OCI-LY3 (cell line): ENCODE measurements around the gene CA4.
"Not testable (repeated sequence)": the region's sequence is repeated elsewhere in the genome, so short reads cannot be mapped to it uniquely, and the experiment has no call there.

Experiments used
- EZH2phosphoT487 ChIP-seq: fragments of 200-600 bp; shearing (Covaris generic); IDR thresholded peaks from 2 replicates; pipeline ENCODE4 v1.6.1; 2018; ENCODE audit warnings: antibody characterized with exemption, mixed run types, low read depth
- TF ChIP-seq, protein P1 (sequence below): fragments of 200-600, 300-600 bp; sonication (generic); IDR thresholded peaks from 2 replicates; pipeline ENCODE4 v1.5.1; 2014; ENCODE audit warnings: antibody characterized with exemption, low read length, low read depth

DNA sequence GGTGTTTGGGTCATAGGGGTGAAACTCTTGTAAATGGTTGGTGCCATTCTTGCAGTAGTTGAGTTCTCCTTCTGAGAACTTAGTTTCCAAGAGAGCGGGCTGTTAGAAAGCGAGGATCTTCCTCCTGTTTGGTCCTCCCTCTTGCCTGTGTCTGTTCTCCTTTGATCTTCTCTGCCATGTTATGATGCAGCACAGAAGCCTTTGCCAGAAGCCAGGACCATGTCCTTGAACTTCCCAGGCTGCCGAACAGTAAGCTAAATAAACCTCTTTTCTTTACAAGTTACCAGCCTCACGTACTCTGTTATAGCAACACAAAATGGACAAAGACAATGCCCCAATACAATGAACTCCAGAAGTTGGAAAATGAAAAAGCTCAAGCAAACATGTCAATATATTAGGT is 40.3 kb downstream of the CA4 start:
- TF ChIP-seq, protein P1, sequence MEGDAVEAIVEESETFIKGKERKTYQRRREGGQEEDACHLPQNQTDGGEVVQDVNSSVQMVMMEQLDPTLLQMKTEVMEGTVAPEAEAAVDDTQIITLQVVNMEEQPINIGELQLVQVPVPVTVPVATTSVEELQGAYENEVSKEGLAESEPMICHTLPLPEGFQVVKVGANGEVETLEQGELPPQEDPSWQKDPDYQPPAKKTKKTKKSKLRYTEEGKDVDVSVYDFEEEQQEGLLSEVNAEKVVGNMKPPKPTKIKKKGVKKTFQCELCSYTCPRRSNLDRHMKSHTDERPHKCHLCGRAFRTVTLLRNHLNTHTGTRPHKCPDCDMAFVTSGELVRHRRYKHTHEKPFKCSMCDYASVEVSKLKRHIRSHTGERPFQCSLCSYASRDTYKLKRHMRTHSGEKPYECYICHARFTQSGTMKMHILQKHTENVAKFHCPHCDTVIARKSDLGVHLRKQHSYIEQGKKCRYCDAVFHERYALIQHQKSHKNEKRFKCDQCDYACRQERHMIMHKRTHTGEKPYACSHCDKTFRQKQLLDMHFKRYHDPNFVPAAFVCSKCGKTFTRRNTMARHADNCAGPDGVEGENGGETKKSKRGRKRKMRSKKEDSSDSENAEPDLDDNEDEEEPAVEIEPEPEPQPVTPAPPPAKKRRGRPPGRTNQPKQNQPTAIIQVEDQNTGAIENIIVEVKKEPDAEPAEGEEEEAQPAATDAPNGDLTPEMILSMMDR, result not testable (repeated sequence)
- TF ChIP-seq EZH2phosphoT487, result not testable (repeated sequence)
